Islet of Langerhans (tissue), 1 donor: Measurements from ENCODE around the gene NUBPL.
"Not testable (repeated sequence)": the region's sequence is repeated elsewhere in the genome, so short reads cannot be mapped to it uniquely, and the experiment has no call there.

Source experiments
- FAIRE-seq: peaks from one replicate; lab custom pipeline; 2011; peaks lifted over from hg19 to GRCh38; lab: Jason Lieb, UNC

NUBPL gene

GRCh38 chr14:31677052-31677451 is 115.8 kb downstream of the NUBPL start:
- FAIRE-seq: no peak

- FAIRE-seq: no peak
Measured at GRCh38 chr14:31677630-31678029, 116.4 kb downstream of the NUBPL start.

- FAIRE-seq: no peak
Measured at GRCh38 chr14:31678421-31679249, 117.4 kb downstream of the NUBPL start.

GRCh38 chr14:31682768-31683167 is 121.6 kb downstream of the NUBPL start:
- no peak for FAIRE-seq

GRCh38 chr14:31687726-31688125 is 126.5 kb downstream of the NUBPL start:
- no peak for FAIRE-seq

- no peak for FAIRE-seq
Measured at GRCh38 chr14:31690056-31690455, 128.9 kb downstream of the NUBPL start.

GRCh38 chr14:31692376-31692781 is 131.2 kb downstream of the NUBPL start:
- FAIRE-seq: peak; percentile 99

- no peak for FAIRE-seq
Measured at GRCh38 chr14:31696378-31696777, 135.2 kb downstream of the NUBPL start.

GRCh38 chr14:31699809-31700208 is 138.6 kb downstream of the NUBPL start:
- FAIRE-seq: peak; percentile 71

- FAIRE-seq: no peak
Measured at GRCh38 chr14:31700282-31701074, 139.3 kb downstream of the NUBPL start.

- FAIRE-seq: no peak
Measured at GRCh38 chr14:31702130-31702529, 140.9 kb downstream of the NUBPL start.

GRCh38 chr14:31703056-31703455 is 141.9 kb downstream of the NUBPL start:
- no peak for FAIRE-seq

GRCh38 chr14:31705731-31706130 is 144.5 kb downstream of the NUBPL start:
- no peak for FAIRE-seq

- not testable (repeated sequence) for FAIRE-seq
Measured at GRCh38 chr14:31708661-31709060, 147.5 kb downstream of the NUBPL start.

GRCh38 chr14:31712244-31713127 is 151.3 kb downstream of the NUBPL start:
- no peak for FAIRE-seq

- no peak for FAIRE-seq
Measured at GRCh38 chr14:31716208-31716607, 155.0 kb downstream of the NUBPL start.

- no peak for FAIRE-seq
Measured at GRCh38 chr14:31717294-31718085, 156.3 kb downstream of the NUBPL start.

GRCh38 chr14:31718585-31718984 is 157.4 kb downstream of the NUBPL start:
- FAIRE-seq: peak; percentile 36

GRCh38 chr14:31718985-31719384 is 157.8 kb downstream of the NUBPL start:
- no peak for FAIRE-seq

GRCh38 chr14:31726337-31726736 is 165.1 kb downstream of the NUBPL start:
- no peak for FAIRE-seq

GRCh38 chr14:31727797-31728196 is 166.6 kb downstream of the NUBPL start:
- FAIRE-seq: no peak

GRCh38 chr14:31740688-31741087 is 179.5 kb downstream of the NUBPL start:
- no peak for FAIRE-seq
